Cortex of kidney (tissue), 1 donor: ENCODE data around the gene PTX3.

Experiments
- DNase-seq: peaks from one replicate; lab custom pipeline; 2025; lab: John Stamatoyannopoulos, UW

PTX3 gene

GRCh38 chr3:157423337-157423736 is 13.3 kb upstream of the PTX3 start:
- no peak for DNase-seq

GRCh38 chr3:157427901-157428300 is 8.7 kb upstream of the PTX3 start:
- no peak for DNase-seq

- DNase-seq = no peak
Observed at GRCh38 chr3:157428853-157429252, 7.8 kb upstream of the PTX3 start.

- no peak for DNase-seq
Observed at GRCh38 chr3:157429708-157430107, 6.9 kb upstream of the PTX3 start.

GRCh38 chr3:157438194-157438730 is 1.6 kb downstream of the PTX3 start:
- no peak for DNase-seq

GRCh38 chr3:157441102-157441624 is 4.5 kb downstream of the PTX3 start:
- DNase-seq = no peak

GRCh38 chr3:157442729-157443128 is 6.1 kb downstream of the PTX3 start:
- DNase-seq = no peak

GRCh38 chr3:157443905-157444796 is 7.5 kb downstream of the PTX3 start:
- DNase-seq = no peak

GRCh38 chr3:157444797-157445184 is 8.1 kb downstream of the PTX3 start:
- DNase-seq = no peak

GRCh38 chr3:157445857-157446256 is 9.2 kb downstream of the PTX3 start:
- no peak for DNase-seq

- DNase-seq = no peak
Observed at GRCh38 chr3:157447026-157447694, 10.5 kb downstream of the PTX3 start.

GRCh38 chr3:157452097-157452496 is 15.4 kb downstream of the PTX3 start:
- no peak for DNase-seq

GRCh38 chr3:157453824-157454223 is 17.2 kb downstream of the PTX3 start:
- DNase-seq = no peak

- DNase-seq = no peak
Observed at GRCh38 chr3:157459706-157460105, 23.1 kb downstream of the PTX3 start.

- DNase-seq = no peak
Observed at GRCh38 chr3:157460253-157460652, 23.6 kb downstream of the PTX3 start.

- no peak for DNase-seq
Observed at GRCh38 chr3:157463816-157464215, 27.2 kb downstream of the PTX3 start.

- no peak for DNase-seq
Observed at GRCh38 chr3:157464321-157464720, 27.7 kb downstream of the PTX3 start.

GRCh38 chr3:157465741-157466140 is 29.1 kb downstream of the PTX3 start:
- DNase-seq = no peak

- DNase-seq = no peak
Observed at GRCh38 chr3:157467200-157467599, 30.6 kb downstream of the PTX3 start.

GRCh38 chr3:157469561-157470294 is 33.1 kb downstream of the PTX3 start:
- no peak for DNase-seq

GRCh38 chr3:157471064-157471463 is 34.4 kb downstream of the PTX3 start:
- DNase-seq = no peak

GRCh38 chr3:157472648-157473047 is 36.0 kb downstream of the PTX3 start:
- no peak for DNase-seq
